ENCODE data around the gene DCC.

DNA sequence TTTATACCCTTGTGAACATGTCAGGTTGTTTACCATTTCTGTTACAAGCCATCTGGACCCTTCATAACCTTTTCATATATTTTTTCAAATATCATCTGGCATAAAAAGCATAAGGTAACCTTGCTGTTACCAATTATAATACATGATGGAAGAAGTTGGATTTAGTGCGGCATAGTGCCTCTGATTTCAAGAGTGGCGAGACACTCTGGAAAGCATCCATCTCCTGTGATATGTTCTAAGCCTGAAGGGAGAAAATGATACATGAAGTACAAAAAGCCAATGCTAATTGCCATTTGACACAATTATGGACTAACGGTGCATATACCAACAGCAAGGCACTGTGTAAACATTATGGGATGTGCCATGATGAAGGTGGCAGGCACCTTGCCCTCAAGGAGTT, 75.1 kb downstream of the DCC start:
- TF ChIP-seq, protein P1, sequence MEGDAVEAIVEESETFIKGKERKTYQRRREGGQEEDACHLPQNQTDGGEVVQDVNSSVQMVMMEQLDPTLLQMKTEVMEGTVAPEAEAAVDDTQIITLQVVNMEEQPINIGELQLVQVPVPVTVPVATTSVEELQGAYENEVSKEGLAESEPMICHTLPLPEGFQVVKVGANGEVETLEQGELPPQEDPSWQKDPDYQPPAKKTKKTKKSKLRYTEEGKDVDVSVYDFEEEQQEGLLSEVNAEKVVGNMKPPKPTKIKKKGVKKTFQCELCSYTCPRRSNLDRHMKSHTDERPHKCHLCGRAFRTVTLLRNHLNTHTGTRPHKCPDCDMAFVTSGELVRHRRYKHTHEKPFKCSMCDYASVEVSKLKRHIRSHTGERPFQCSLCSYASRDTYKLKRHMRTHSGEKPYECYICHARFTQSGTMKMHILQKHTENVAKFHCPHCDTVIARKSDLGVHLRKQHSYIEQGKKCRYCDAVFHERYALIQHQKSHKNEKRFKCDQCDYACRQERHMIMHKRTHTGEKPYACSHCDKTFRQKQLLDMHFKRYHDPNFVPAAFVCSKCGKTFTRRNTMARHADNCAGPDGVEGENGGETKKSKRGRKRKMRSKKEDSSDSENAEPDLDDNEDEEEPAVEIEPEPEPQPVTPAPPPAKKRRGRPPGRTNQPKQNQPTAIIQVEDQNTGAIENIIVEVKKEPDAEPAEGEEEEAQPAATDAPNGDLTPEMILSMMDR (conservative IDR thresholded peaks at IDR 0.05 in 1 of 2, IDR thresholded peaks at IDR 0.05 in 1 of 2; ENCODE audit: low read depth in 1 of 2, low read length in 2 of 2): no peak
- no peak for TF ChIP-seq EZH2 (IDR thresholded peaks at IDR 0.05; ENCODE audit: low read length, missing control alignments)

Data from fibroblast of lung (primary cell).